Measurements from ENCODE around the gene B3GAT3. TPM values are rescaled to one million over a fixed set of nuclear protein-coding genes. Genes with fewer than 3 reads are reported as not detected.

B3GAT3 gene
- total and polyA plus RNA-seq, 2 of the 8 experiments (the other 6 are each of a cell fraction or from before 2014, with no cell fraction given): 28.0 to 39.0 TPM

GRCh38 chr11:62608776-62609175, 13.0 kb downstream of the B3GAT3 start:
- DNase-seq (ENCODE audit: low read depth in 1 of 2, low spot score in 2 of 2) (no peak), FAIRE-seq (no peak)
- no peak overlapping the region for H4K5ac ChIP-seq (ENCODE audit: insufficient read length, low read depth, low read length)
- H3K36me3 ChIP-seq (ENCODE audit: control insufficient read depth in 2 of 4, insufficient read depth in 4 of 4, low read length in 3 of 4): no peaks in the 10 kb centered on the region; a peak in 2 of 8 replicates
- H4K8ac ChIP-seq (ENCODE audit: extremely low read depth, insufficient read depth, low read length): no peak overlapping the region
- no peak overlapping the region for H3K18ac ChIP-seq (ENCODE audit: extremely low read depth, low read length)
- TF ChIP-seq POLR2AphosphoS5 (IDR thresholded peaks at IDR 0.05; ENCODE audit: low read depth, low read length) (no peak), SP2 (IDR thresholded peaks at IDR 0.05; ENCODE audit: low read length) (no peak), TEAD4 (IDR thresholded peaks at IDR 0.05; ENCODE audit: low read depth, low read length) (no peak), POU5F1 (IDR thresholded peaks at IDR 0.05; ENCODE audit: low read depth, low read length) (no peak), RNF2 (IDR thresholded peaks at IDR 0.05; ENCODE audit: borderline replicate concordance, low read depth, low read length, missing control alignments, poor library complexity, severe bottlenecking) (no peak), TBP (IDR thresholded peaks at IDR 0.05; ENCODE audit: low read depth, low read length) (no peak), TCF12 (IDR thresholded peaks at IDR 0.05; ENCODE audit: low read depth, low read length) (no peak)
- H3K23ac ChIP-seq (ENCODE audit: insufficient read length): no peak overlapping the region
- 94% methylated on average over 12 of the region's 12 CpGs; no CpG with 5 or more reads in 1 of the 2 experiments for WGBS, 2 experiments (ENCODE audit: extremely low coverage in 1 of 2, insufficient coverage in 1 of 2, insufficient read length in 1 of 2, insufficient replicate concordance in 2 of 2, low coverage in 1 of 2, low lambda C conversion rate in 2 of 2, missing lambda C conversion rate in 1 of 2)
- peaks cover 0 to 2% of the 10 kb centered on the region in 2 experiments for H4K20me1 ChIP-seq (replicated peaks in 1 of 2; ENCODE audit: control insufficient read depth in 1 of 2, insufficient read depth in 2 of 2, low read length in 2 of 2)
- H3K27me3 ChIP-seq (replicated peaks in 1 of 4; ENCODE audit: control insufficient read depth in 3 of 4, extremely low read depth in 1 of 4, insufficient read depth in 3 of 4, low read length in 3 of 4): peaks cover 0 to 5% (median 4%) of the 10 kb centered on the region in 4 experiments; a peak in 6 of 7 replicates
- peaks cover 3 to 28% (median 15%) of the 10 kb centered on the region in 4 experiments for H3K4me1 ChIP-seq (replicated peaks in 1 of 4; ENCODE audit: control insufficient read depth in 3 of 4, insufficient read depth in 4 of 4, low read length in 3 of 4)
- ChIA-PET POLR2A (ENCODE audit: partially characterized antibody) (interaction anchor here (1.1 to 15.8 kb wide), 11 partner anchors 12 to 244 kb away, joined by 3 to 235 read pairs (median 5); partner anchors contain the start of genes B3GAT3, C11orf98, CSKMT and MTA2), CTCF (ENCODE audit: partially characterized antibody) (interaction anchor here (1.2 to 10.2 kb wide), 3 partner anchors 12 to 57 kb away, joined by 5 to 97 read pairs (median 25); partner anchors contain the start of genes B3GAT3 and TUT1)
- H3K9ac ChIP-seq (replicated peaks in 1 of 4; ENCODE audit: extremely low read depth in 1 of 4, low read depth in 3 of 4, low read length in 3 of 4): no peak overlapping the region
- H2BK120ac ChIP-seq (replicated peaks; ENCODE audit: low read depth, low read length): no peak overlapping the region
- H3K14ac ChIP-seq (ENCODE audit: insufficient read length): no peak overlapping the region
- no peak overlapping the region for H3K56ac ChIP-seq (replicated peaks; ENCODE audit: insufficient read length, low read depth, low read length)
- no peak overlapping the region for H2BK20ac ChIP-seq (ENCODE audit: low read length)
- H2BK5ac ChIP-seq (ENCODE audit: low read depth, low read length): no peak overlapping the region
- H3K27ac ChIP-seq (ENCODE audit: low read depth, low read length): no peak overlapping the region
- H3K9me3 ChIP-seq (ENCODE audit: insufficient read depth in 2 of 2, low read depth in 1 of 2, low read length in 1 of 2): no peaks in the 10 kb centered on the region
- no peak overlapping the region for H3K4me3 ChIP-seq (ENCODE audit: extremely low read depth in 1 of 4, insufficient read depth in 2 of 4, low read depth in 3 of 4, low read length in 4 of 4)
- no peak overlapping the region for H3K4ac ChIP-seq (replicated peaks; ENCODE audit: insufficient read length, low read depth, low read length)
- no peak overlapping the region for H4K91ac ChIP-seq (replicated peaks; ENCODE audit: insufficient read length, low read length)
- H3K23me2 ChIP-seq (ENCODE audit: low read depth, low read length): peaks cover 9% of the 10 kb centered on the region; the same call in 1 of the 2 replicates
- no peak overlapping the region for H2BK15ac ChIP-seq (ENCODE audit: low read length)
- no peak overlapping the region for H2AFZ ChIP-seq (ENCODE audit: low read length)
- H2AK5ac ChIP-seq (ENCODE audit: low read depth, low read length): peak overlapping the region; percentile 5; the same call in 1 of the 2 replicates
- no peaks in the 10 kb centered on the region for H3K79me2 ChIP-seq (ENCODE audit: control insufficient read depth in 1 of 2, insufficient read depth in 2 of 2, low read length in 2 of 2)
- H3K79me1 ChIP-seq (ENCODE audit: low read depth, low read length): no peaks in the 10 kb centered on the region
- no peak overlapping the region for H2BK12ac ChIP-seq (ENCODE audit: low read depth, low read length)
- no peak overlapping the region for H3K4me2 ChIP-seq (ENCODE audit: insufficient read depth in 1 of 2, low read depth in 2 of 2, low read length in 2 of 2)

Data from H1 (cell line).